ENCODE measurements around the gene TMEM156.

Gene TMEM156, protein sequence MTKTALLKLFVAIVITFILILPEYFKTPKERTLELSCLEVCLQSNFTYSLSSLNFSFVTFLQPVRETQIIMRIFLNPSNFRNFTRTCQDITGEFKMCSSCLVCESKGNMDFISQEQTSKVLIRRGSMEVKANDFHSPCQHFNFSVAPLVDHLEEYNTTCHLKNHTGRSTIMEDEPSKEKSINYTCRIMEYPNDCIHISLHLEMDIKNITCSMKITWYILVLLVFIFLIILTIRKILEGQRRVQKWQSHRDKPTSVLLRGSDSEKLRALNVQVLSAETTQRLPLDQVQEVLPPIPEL

DNA sequence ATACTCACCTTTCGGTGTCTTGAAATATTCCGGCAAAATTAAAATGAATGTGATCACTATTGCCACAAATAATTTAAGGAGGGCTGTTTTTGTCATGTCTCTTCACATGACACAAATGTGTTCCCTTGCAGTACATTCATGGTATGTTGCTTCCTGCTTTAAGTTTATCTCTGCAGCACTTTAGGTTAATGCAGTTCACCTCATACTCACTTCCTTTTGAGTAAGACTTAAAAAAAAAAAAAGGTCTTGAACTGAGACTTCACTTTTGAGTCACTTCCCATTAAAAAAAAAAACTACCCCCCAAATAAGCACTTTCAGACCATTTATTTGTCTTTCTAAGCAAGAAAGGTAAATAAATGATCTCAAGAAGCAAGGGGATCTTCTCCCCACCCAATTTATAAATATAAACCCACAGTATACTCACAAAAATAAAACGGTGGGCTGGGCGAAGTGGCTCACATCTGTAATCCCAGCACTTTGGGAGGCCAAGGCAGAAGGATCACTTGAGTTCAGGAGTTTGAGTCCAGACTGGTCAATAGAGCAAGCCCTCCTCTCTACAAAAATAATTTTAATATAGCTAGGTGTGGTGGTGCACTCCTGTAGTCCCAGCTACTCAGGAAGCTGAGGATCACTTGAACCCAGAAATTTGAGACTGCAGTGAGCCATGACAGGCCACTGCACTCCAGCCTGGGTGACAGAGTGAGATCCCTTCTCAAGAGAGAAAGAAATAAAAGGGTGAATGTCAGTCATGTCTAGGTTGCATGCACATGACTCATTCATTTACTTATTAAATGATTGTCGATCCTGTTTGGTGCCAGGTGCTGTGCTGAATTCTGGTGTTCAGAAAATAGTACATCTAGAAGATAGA, at the start of gene TMEM156:
TMEM156 (minus strand) TSS at position 192 of the 868 bp plus-strand sequence; CDS start at position 96, 96 bp downstream.
- peak in 1 of 2 experiments; percentile 69 for DNase-seq

GRCh38 chr4:39078829-39079228, 46.6 kb upstream of the TMEM156 start:
- no peak for DNase-seq

DNA sequence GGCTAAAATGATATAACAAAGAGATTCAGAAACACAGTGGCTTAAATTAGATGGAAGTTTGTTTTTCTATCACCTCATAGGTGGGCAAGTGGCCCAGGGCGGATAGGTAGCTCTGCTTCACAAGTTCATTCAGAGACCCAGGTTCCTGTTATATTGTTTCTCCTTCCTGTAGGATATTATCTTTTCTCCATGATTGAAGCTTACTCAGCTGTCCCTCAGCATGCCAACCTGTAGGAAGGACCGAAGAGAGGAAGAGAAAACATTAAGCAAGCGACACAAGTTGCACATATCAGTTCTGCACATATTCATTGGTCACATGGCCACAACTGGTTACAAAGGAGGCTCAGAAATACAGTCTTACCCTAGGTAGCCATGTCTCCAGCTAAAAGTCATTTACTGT, 36.7 kb upstream of the TMEM156 start:
- DNase-seq, result no peak

GRCh38 chr4:39067451-39067850, 35.2 kb upstream of the TMEM156 start:
- DNase-seq, result no peak

DNA sequence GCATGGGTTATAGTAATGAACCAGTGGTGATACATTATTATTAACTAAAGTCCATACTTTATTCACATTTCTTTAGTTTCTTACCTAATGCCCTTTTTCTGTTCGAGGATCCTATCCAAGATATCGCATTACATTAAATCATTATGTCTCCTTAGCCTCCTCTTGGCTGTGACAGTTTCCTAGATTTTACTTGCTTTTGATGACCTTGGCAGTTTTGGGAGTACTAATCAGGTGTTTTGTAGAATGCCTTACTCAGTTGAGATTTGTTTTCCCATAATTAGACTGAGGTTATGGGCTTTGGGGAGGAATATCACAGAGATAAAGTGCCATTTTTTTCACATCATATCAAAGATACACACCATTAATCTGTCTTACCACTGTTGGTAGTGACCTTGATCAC, 34.8 kb upstream of the TMEM156 start:
- no peak for DNase-seq

GRCh38 chr4:39066371-39066770, 34.2 kb upstream of the TMEM156 start:
- no peak for DNase-seq

- no peak for DNase-seq
Measured at GRCh38 chr4:39063430-39063829, 31.2 kb upstream of the TMEM156 start.

DNA sequence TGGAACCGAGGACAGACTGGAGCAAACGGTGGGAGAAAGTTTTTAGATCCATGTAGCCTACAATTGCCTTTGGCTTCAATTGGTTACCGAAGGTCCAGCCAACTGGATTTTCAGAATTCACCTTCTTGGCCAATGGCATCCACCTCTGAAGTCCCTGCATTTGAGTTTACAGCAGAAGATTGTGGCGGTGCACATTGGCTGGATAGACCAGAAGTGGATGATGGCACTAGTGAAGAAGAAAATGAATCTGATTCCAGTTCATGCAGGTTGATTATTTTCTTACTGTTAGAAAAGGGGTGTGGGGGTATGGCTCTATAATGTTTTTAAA, 30.5 kb upstream of the TMEM156 start:
- DNase-seq, result no peak

DNA sequence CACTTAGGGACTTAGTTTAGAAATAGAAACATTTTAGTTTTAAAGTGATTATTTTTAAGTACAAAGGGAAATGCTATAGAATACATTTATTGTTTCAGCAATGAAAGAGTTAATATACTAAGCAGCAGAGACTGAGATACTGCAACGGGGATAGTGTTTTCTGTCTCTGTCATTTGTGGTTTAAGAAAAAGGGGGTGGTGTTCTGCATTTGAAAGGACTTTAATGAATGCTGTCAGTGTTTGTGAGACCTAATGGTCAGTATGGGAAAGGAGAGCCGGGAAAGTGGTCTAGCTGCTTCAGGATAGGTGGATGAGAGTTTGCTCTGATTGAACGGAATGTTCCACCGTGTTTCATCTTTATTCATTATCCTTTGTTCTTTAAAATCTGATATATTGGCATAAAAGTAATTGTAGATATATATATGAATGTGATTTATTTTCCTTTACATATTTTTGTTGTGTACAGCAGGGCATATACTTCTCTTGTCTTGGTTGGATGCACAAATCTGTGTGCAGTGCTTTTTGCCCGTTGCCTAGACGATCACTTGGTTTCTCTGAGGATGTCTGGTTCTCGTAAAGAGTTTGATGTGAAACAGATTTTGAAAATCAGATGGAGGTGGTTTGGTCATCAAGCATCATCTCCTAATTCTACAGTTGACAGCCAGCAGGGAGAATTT, 30.0 kb upstream of the TMEM156 start, which contains the start of gene KLHL5:
KLHL5 (plus strand) TSS at position 139 of the 676 bp plus-strand sequence; CDS start at position 560, 421 bp downstream.
- DNase-seq, result no peak

- DNase-seq, result no peak
Measured at GRCh38 chr4:39061457-39061856, 29.2 kb upstream of the TMEM156 start.

- no peak for DNase-seq
Measured at GRCh38 chr4:39056023-39056422, 23.8 kb upstream of the TMEM156 start.

- DNase-seq, result no peak
Measured at GRCh38 chr4:39054497-39054896, 22.3 kb upstream of the TMEM156 start.

- DNase-seq, result no peak
Measured at GRCh38 chr4:39053983-39054382, 21.8 kb upstream of the TMEM156 start.

GRCh38 chr4:39051492-39051891, 19.3 kb upstream of the TMEM156 start:
- no peak for DNase-seq

- DNase-seq, result no peak
Measured at GRCh38 chr4:39050590-39050989, 18.4 kb upstream of the TMEM156 start.

DNA sequence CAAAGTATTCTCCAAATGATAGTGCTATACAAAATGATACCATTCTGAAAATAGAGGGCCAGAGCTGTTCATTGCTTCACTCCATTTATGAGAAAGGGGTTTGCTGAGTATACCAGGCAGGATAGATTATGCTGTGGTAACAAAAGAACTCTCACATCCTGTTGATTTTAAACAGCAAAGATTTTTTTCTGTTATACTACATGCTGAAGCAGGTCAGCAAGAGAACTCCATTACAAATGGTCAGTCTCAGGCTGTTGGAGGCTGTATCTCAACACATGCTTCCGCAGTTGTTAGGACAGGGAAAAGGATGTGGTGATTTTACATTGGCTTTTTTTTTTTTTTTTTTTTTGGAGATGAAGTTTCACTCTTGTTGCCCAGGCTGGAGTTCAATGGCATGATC, 16.1 kb upstream of the TMEM156 start:
- no peak for DNase-seq

DNA sequence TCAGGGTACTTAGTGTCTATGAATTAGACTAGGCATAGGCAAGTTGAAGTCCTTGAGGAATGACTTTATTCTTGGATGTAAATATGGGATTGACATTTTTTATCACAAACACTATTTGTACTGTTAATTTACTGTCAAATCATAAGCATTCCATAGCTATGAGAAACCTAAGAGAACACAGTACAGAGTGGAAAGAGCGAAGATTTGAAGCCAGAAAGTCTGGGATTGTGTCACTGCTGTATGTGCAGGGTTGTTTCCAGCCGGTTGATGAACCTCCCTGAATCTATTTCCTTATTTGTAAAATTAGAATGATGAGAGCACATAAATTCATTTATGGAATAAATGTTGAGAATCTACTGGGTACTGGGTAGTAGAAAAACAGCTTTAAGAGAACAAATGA, 15.5 kb upstream of the TMEM156 start:
- no peak for DNase-seq

DNA sequence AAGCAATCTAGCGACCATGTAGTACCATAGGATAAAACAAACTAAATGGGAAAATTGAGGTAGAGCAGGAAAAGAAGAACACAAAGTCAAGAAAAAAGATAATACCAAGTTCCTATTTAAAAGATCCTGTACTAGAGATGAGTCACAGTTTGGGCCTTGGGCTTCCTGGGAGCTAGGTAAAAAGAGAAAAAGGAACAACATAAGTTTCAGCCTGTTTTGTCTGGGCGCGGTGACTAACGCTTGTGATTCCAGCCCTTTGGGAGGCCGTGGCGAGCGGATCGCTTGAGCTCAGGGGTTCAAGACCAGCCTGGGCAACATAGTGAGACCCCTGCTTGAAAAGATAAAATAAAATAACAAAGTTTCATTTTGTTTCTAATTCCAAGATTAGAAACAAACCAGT, 14.0 kb upstream of the TMEM156 start:
- DNase-seq, result peak in 1 of 2 experiments; percentile 68

GRCh38 chr4:39045827-39046221, 13.6 kb upstream of the TMEM156 start:
- peak in 1 of 2 experiments; percentile 68 for DNase-seq

GRCh38 chr4:39044956-39045826, 13.0 kb upstream of the TMEM156 start:
- peak in 1 of 2 experiments; percentile 55 for DNase-seq

GRCh38 chr4:39044364-39044955, 12.3 kb upstream of the TMEM156 start:
- DNase-seq, result peak; percentile 92

DNA sequence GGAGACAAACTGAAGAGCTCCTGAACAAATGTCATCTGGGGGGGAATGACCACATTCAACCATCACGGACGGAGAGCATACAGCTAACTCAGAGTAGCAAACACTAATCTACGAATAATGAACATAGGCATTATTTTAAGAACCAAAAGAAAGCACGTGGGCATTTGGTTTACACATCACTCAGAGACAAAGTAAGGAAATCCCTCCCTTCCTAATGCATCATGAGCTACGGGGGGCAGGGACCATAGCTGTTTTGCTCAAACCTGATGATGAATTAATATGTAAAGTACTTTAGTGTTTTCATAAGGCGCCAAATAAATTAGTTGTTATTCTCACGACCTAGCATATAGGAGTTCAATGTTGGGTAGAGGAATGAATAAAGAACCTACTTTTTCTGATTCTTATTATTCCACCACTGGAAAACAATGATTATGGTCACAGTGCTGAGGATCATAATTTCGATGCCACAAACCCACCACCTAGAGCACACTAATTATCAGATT, 11.7 kb upstream of the TMEM156 start:
- DNase-seq, result peak in 1 of 2 experiments; percentile 47

All from SW 1271 (cell line).